COR-L47 (cell line): ENCODE data around the gene VAMP1.
"Not testable (repeated sequence)": the region's sequence is repeated elsewhere in the genome, so short reads cannot be mapped to it uniquely, and the experiment has no call there.

Experiments used
- DNase-seq: peaks from one replicate; lab custom pipeline; 2025; lab: John Stamatoyannopoulos, UW

VAMP1 gene

GRCh38 chr12:6451348-6452244 is 18.9 kb downstream of the VAMP1 start, which contains the start of gene TAPBPL:
TAPBPL (plus strand) TSS chr12:6452042; CDS start chr12:6452249, 207 bp downstream.
- peak; percentile 69 for DNase-seq

- no peak for DNase-seq
Observed at GRCh38 chr12:6450869-6451347, 19.6 kb downstream of the VAMP1 start.

GRCh38 chr12:6450091-6450868 is 20.2 kb downstream of the VAMP1 start:
- DNase-seq: no peak

- no peak for DNase-seq
Observed at GRCh38 chr12:6444704-6445688, 25.5 kb downstream of the VAMP1 start, which contains the start of gene CD27. CD27 (plus strand) TSS chr12:6444955; CDS start chr12:6445096, 141 bp downstream.

DNA sequence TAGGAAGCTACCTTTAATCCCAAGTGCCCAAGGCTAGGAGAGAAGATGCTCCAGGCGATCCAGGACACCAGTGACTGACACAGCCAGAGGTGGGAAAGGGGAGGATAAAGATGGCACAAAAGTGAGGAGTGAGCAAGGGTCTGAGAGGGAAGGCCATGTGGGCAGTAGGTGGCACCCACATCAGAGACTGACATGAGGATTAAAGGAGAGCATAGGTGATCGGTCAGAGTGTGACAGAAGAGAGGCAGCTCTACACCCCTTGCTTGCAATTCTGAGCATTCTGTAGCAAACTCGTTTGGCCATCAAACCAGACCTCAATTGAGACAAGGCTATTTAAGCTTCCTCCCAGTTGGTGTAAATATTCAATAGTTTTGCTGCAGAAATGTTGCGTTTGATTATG is 26.4 kb downstream of the VAMP1 start:
- DNase-seq: no peak

GRCh38 chr12:6443361-6443983 is 27.0 kb downstream of the VAMP1 start:
- no peak for DNase-seq

GRCh38 chr12:6442836-6443235 is 27.6 kb downstream of the VAMP1 start:
- DNase-seq: no peak

- DNase-seq: no peak
Observed at GRCh38 chr12:6440391-6440790, 30.1 kb downstream of the VAMP1 start.

- DNase-seq: no peak
Observed at GRCh38 chr12:6438345-6438744, 32.1 kb downstream of the VAMP1 start.

GRCh38 chr12:6437586-6437985 is 32.9 kb downstream of the VAMP1 start:
- no peak for DNase-seq

- DNase-seq: no peak
Observed at GRCh38 chr12:6435961-6436715, 34.3 kb downstream of the VAMP1 start.

- DNase-seq: no peak
Observed at GRCh38 chr12:6434205-6435140, 36.0 kb downstream of the VAMP1 start.

DNA sequence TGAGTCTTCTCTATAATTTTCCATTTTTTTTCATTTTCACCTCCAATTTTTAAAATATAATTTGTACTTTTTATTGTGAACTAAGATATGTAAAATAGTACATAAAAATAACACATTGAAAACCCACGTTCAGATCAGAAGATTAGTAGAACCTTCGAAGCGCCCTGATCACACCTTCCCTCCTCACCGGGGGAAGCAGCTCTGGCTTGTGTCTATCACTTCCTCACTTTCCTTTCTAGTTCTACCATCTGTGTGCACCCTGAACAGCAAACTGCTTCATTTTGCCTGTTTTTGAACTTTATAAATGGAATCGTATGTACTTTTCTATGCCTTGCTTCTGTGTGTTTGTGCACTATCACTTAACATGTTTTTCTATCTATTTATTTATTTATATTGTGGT is 37.5 kb downstream of the VAMP1 start:
- DNase-seq: no peak

GRCh38 chr12:6430124-6430989 is 40.1 kb downstream of the VAMP1 start:
- no peak for DNase-seq

DNA sequence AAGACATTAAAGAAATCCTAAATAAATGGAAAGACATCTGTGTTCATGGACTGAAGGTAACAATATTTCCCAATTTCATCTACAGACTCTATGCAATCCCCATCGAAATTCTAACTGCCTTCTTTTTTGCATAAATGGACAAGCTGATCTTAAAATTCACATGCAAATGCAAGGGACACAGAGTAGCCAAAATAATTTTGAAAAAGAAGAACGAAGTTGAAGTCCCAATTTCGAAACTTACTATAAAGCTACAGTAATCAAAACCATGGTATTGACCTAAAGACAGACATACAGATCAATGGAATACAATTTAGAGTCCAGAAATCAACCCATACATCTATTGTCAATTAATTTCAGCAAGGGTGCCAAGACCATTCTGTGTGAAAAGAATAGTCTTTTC is 42.2 kb downstream of the VAMP1 start:
- DNase-seq: no peak

GRCh38 chr12:6427796-6428195 is 42.7 kb downstream of the VAMP1 start:
- not testable (repeated sequence) for DNase-seq

DNA sequence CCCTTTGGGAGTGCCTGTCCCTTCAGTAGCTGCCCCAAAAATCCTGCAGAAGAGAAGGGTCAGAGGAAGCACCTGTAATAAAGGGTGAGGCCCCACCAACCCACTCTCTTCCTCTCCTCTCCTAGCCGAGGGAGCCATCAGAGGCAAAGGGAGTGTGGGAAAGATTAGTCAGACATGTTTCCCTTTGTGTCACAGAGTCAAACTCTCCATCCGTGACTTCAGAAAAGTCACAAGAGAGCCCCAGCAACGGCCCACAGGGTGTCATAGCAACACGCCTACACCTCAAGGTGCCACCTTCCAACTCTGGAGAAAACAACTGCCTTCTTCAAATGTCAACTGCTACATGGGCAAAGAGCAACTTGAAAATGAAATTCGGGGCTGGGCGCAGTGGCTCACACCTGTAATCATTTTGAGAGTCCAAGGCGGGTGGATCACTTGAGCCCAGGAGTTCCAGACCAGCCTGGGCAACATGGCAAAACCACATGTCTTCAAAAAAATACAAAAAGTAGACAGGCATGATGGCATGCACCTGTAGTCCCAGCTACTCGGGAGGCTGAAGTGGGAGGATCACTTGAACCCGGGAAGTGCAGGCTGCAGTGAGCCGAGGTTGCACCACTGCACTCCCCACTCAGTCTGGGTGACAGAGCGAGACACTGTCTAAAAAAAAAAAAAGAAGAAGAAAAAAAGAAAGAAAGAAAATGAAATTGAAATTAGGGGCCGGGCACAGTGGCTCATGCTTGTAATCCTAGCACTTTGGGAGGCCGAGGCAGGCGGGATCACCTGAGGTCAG is 43.4 kb downstream of the VAMP1 start:
- no peak for DNase-seq
